IPS DF 4.7 (cell line): ENCODE measurements around the gene EIF4EBP3.

Source experiments
- DNase-seq: peaks from one replicate; pipeline ENCODE4 v3.0.0-alpha.2; 2013; ENCODE audit warnings: low spot score; ENCODE audit errors: extremely low read depth

Gene EIF4EBP3

DNA sequence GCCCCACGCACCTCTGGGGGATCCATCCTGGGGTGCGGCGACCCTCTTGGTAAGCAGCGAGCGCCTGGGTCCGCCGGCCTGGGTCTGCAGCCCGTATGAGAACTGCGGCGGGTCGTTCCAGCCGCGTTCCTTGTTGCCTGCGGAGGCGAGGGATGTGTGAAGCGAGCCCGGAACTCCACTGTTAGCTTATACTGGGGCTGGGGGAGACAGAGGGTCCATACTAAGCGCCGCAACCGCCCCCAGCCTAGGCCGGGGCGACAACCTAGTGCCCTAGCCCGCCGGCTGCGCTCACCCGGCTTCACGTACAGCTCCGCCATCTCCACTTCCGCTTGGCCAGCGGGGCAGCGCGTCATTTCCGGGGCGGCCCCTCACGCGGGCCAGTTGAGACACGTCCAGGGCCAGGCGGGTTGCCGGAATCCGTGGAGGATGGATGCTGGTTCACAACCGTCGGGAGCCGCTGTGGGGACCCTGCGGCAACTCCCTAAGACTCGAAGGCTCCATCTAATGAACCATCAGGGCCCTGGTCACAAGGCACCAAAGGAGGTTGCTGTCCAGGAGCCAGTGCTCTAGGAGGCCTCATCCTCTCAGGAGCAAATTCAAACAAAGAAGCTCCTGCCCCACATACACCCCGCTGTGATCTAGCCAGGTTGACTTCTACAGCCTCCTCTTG is 9.8 kb downstream of the EIF4EBP3 start, which contains the start of gene SRA1:
Gene SRA1 (minus strand): TSS at position 338 of the 670 bp plus-strand sequence. CDS start 21 bp downstream, at position 317.
- no peak for DNase-seq

DNA sequence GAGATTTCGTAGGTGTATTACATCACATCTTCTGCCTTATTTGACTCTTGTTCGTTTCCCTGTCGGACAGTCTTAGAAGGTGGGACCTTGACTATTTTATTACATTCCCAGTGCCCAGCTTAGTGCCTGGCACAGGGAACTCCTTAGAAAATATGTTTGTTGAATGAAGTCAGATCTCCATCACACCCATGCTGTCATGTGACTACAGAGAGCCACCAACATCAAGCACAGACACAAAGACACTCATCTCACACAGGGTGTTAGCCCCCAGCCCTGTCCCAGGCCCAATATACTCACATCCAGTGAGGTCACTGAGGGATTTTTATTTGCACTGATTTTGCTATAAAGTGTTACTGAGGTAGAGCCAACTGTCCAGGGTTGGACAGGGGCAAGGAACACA is 10.5 kb downstream of the EIF4EBP3 start:
- no peak for DNase-seq

DNA sequence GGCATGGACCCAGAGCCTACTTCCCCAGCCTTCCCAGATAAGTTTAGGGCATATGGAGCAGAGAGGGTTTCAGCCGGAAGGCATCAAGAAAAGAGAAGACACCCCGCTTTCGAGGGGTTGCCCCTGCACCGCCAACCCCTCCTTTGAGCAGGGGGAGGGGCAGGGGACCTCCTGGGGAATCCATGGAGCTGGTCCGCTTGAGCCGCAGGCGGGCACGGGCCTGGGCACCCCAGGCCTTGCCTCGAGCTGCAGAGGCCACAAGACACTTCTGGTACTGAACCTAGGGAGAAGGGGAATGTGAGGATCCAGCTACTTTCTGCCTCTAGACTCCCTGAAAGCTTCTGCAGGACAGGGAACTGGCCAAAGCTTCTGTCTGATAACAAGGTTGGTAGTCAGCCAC is 11.1 kb downstream of the EIF4EBP3 start:
- DNase-seq, result no peak

DNA sequence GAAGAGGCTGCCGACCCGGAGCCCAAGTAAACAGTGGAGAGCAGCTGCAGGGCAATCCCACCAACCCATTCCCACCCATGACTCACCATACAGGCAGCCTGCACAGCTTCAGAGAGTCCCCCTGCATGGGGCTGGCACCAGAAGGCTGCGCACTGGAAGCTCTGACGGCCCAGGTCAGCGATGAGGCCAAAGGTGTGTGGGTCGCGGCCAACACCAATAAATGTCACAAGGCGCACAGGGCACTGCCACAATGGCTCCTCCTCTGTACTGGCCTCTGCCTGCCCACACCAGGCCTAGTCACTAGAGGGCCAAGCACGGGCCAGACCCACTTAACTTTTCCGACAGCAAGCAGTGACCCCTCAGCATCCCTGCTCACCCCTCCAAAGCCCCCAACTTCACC is 12.8 kb downstream of the EIF4EBP3 start:
- DNase-seq, result no peak

DNA sequence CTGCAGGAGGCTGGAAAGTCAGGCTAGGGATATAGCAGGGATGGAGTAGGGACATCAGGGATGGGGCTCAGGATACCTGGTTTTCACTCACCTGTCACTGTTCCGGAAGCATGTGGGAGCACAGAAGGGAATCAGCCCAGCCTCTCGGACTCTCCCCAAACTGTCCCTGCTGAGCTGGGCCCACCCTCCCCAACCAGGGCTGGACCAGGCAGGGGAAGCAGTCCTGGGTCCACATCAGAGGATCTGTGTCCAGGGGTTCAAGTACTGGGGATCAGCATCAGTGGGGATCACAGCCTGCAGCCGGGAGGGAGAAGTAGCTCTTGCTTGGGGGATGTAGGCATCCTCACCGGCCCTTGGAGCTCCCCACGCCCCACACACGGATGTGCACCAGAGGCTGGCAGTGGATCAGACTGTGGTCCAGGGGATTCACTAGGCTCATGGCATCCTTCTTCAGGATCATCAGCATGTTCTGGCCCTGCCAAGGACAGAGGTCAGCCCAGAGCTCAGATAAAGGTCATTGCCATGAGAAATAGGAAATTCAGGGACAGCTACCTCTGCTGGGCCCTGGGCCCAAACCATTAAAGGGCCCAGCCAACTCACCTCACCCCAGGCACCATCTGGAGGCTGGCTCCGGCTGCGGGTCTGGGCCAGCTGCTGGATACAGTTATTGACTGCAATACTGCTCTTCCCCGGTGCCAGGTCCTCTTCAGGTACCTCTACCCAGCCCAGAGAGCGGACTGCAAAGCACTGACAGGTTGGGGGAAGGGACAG is 14.5 kb downstream of the EIF4EBP3 start:
- DNase-seq, result no peak

DNA sequence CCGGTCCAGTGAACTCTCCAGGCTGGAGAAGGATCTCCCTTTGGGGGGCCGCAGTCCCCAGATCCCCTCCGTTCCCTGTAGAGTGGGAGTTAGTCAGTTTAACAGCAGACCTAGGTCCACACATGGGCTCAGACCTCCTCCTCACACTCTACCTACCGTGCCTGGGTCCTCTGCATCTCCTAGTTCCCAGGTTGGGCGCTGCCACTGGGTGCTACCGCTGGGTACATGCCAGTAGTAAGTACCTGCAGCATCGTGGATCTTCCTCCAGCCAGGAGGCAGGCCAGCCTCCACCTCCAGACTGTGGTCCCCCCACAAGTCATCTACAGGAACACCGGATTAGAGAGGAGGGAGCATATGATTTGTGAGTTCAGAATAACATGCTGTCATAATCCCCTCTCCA is 16.1 kb downstream of the EIF4EBP3 start:
- no peak for DNase-seq

DNA sequence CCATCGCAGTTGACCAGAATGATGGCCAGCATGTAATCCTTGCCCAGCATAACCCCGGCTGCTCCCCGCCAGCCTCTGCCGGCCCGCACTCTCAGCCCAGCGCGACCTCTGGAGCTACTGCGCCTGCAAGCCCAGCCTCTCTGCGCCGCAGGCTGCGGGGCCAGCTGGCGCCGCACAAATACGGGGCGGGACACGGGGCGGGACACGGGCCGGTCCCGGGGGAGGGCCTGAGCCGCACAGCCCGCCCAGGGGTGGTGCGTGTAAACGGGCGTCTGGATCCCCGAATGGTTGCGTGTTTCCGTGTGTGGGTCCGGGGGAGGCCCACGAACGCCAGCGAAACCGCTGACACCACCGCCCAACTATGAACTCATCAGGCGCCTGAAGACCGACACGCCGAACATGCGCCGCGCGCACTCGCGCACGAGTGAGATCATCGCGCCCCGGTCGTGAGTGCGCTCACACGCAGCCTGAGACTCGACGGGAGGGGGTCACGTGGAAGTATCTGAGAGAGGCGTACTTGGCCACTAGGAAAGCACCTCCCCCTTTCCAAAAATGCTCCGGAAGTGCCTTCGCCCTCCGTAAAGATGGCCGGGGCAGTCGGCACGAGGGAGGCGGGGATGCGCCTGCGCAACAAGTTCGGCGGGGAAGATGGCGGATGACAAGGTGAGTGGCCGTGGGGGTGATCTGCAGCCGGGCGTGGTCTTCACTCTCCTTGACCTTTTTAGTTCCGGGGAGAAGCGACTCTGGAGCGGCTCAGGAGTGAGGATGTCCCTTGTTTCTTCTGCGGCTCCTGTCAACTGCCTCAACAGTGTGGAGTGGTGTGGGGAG is 16.9 kb downstream of the EIF4EBP3 start, which contains the start of the genes APBB3 and SLC35A4:
Gene APBB3 (minus strand): TSS at position 403 of the 828 bp plus-strand sequence. CDS start 353 bp downstream, at position 50.
Gene SLC35A4 (plus strand): TSS at position 633 of the 828 bp plus-strand sequence. CDS start 2,342 bp downstream, outside the sequence.
- peak; percentile 93 for DNase-seq

DNA sequence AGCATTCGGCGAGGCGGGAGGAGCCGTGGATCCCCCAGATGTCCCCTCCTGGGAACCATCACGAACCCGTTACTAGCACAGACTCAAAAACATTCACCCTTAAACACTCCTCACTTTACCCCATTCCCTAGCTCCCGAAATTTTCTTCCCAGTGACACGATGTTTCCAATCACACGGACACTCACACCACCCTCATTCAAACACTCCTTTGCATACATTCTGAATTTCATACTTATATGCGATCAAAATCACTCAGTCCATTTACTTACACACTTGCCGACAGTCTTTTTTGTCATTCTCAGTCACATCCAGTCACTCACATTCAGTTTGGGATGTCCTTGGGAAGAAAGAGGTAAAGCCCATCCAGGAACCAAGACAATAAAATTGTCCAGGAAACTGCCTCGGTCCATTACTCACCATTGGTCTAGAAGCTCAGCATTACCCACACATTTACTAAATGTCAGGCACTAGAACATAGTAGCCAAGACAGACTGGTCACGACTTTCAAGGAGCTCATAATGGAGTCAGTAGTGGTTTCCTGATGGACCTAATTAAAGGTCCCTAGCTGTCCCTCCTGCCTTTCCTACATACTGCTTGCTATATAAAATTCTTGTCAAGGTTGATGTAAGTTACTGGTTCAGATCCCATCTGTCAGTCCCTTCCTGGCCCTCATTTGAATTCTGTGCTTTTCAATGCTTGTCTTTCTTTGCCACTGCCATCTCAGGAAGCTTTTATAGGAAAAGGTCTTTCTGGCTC is 17.7 kb downstream of the EIF4EBP3 start:
- no peak for DNase-seq

DNA sequence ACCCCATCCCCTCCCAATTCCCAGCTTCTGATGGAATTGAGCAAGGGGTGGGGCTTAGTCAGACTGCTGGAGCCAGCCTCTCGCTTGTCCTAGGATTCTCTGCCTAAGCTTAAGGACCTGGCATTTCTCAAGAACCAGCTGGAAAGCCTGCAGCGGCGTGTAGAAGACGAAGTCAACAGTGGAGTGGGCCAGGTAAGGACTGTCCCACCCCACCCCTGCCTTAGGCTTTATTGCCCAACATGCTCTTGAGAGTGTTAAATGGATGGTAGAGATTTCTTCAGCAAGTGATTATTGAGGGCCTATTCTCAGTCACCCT is 18.3 kb downstream of the EIF4EBP3 start:
- no peak for DNase-seq

DNA sequence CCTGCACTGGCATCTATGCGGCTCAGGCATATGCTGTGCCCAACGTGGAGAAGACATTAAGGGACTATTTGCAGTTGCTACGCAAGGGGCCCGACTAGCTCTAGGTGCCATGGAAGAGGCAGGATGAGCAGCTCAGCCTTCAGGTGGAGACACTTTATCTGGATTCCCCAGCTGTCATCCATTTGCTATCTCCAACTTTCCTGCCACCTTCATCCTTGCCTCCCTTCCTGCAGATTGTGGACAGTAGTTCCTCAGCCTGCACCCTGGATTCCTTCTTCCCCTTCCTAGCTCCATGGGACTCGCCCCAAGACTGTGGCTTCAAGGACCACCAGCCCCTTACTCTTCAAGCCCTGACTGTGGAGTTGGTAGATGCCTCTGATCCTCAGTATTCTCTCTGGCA is 19.2 kb downstream of the EIF4EBP3 start:
- no peak for DNase-seq

DNA sequence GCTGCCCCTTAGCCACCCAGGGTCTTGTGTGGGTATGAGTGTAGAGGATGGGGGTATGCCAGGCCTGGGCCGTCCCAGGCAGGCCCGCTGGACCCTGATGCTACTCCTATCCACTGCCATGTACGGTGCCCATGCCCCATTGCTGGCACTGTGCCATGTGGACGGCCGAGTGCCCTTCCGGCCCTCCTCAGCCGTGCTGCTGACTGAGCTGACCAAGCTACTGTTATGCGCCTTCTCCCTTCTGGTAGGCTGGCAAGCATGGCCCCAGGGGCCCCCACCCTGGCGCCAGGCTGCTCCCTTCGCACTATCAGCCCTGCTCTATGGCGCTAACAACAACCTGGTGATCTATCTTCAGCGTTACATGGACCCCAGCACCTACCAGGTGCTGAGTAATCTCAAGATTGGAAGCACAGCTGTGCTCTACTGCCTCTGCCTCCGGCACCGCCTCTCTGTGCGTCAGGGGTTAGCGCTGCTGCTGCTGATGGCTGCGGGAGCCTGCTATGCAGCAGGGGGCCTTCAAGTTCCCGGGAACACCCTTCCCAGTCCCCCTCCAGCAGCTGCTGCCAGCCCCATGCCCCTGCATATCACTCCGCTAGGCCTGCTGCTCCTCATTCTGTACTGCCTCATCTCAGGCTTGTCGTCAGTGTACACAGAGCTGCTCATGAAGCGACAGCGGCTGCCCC is 19.8 kb downstream of the EIF4EBP3 start:
- DNase-seq, result no peak

DNA sequence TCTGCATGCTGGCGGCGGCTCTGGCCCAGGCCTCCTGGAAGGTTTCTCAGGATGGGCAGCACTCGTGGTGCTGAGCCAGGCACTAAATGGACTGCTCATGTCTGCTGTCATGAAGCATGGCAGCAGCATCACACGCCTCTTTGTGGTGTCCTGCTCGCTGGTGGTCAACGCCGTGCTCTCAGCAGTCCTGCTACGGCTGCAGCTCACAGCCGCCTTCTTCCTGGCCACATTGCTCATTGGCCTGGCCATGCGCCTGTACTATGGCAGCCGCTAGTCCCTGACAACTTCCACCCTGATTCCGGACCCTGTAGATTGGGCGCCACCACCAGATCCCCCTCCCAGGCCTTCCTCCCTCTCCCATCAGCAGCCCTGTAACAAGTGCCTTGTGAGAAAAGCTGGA is 20.4 kb downstream of the EIF4EBP3 start:
- no peak for DNase-seq

DNA sequence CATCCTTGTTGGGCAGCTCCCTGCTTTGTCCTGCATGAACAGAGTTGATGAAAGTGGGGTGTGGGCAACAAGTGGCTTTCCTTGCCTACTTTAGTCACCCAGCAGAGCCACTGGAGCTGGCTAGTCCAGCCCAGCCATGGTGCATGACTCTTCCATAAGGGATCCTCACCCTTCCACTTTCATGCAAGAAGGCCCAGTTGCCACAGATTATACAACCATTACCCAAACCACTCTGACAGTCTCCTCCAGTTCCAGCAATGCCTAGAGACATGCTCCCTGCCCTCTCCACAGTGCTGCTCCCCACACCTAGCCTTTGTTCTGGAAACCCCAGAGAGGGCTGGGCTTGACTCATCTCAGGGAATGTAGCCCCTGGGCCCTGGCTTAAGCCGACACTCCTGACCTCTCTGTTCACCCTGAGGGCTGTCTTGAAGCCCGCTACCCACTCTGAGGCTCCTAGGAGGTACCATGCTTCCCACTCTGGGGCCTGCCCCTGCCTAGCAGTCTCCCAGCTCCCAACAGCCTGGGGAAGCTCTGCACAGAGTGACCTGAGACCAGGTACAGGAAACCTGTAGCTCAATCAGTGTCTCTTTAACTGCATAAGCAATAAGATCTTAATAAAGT is 21.1 kb downstream of the EIF4EBP3 start:
- no peak for DNase-seq

DNA sequence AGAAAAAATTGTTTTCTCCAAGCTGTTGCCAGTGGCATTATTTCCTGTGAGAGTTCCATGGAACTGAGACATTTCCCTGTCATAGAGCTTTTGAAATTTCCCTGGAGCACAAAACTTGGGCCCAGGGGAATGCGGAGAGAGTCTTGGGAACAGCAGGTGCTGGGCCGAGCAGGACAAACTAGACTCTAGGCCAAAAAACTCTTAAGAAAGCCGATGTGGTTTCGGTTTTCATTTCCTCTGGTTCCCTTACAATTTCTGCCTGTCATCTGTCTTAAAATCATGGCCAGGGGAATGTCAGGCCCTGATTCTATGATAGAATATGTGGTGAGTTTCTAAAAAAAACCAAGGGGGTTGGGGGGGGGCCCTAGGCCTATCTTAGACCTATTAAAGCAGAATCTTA is 21.7 kb downstream of the EIF4EBP3 start:
- DNase-seq, result no peak

DNA sequence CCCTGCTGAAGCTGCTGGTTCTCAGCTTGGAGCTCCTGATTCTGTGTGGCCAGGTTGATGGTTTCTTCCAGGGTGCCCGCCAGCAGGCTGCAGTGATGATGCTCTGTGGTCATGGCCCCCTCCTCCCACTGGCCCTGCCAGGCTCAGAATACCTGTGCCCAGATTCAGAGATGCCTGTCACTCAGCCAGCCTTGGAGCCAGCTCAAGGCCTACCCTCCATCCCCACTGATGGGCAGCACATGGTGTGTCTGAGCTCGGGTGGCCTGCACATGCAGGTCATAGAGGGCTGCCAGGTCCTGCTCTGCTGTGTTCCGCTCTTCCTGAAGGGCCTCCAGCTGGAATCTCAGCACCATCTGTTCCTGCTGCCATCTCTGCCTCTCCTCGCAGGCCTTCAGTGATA is 22.6 kb downstream of the EIF4EBP3 start:
- DNase-seq, result no peak

DNA sequence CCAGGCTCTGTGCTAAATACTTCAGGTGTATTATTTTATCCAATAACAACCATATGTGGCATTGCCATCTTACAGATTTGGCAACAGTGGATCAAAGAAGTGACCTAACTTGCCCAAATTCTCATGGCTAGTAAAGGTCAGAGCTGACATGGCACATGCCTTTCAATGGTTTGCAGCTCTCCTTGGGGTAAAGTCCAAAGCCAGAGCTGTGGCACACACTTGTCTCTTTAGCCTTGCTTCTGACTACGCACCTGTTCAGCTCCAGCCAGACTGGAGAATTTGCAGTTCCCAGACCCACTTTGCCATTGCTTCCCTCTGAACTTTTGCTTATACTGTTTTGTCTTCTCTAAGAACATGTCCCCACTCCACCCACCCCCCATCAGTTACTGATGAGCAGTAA is 23.0 kb downstream of the EIF4EBP3 start:
- DNase-seq, result no peak

DNA sequence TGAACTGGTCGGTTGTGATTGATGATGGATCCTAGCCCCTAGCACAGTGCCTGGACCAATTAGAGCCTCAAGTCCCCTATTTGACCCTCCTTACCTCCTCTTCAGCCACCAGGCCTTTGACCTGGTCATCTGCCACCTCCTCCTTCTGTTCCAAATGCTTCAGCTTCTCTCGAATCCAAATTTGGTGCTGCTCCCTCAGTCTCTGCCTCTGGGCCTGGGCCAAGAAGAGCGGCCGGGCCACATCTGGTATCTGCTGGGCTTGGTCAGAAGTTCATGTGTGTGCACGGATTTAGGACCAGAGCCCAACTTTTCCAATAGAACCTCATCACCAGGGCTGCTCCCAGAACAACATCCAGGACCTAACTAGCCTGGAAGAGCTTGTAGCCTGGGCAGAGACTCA is 23.6 kb downstream of the EIF4EBP3 start:
- no peak for DNase-seq

DNA sequence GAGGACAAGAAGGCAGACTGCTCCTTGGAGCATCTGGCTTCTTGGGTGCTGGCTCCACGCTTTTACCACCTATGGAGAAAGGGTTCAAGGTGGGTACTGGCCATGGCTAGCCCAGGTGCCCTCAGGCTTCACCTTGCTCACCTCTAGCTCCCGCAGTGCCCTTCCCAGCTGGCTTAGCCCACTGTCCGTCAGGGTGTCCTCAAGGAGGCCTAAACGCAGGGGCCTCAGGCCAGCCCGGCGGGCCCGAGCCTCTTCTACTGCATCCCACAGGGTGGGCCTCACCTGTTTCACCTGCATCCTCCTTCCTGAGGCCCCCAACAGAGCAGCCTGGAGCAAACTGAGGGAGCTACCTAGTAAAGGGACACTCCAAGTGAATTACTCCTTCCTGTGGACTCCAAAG is 26.2 kb downstream of the EIF4EBP3 start:
- no peak for DNase-seq

DNA sequence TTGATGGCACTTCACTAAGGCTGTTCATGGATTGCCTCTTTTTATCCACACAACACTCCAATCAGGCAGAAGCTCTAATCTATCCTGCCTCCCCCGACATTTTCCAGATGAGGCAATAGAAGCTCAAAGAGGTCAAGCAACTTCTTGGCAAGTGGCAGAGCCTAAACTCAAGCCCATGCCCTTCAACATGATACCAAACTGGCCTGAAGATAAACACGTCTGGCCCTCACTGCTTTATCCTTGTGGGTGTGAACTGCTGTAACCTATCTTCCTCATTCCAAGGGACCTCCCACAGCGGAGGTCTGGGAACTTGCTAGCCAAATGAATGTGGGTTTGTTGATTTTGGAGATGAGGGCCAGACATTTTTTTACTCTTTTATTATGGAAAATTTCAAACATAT is 26.7 kb downstream of the EIF4EBP3 start:
- no peak for DNase-seq

DNA sequence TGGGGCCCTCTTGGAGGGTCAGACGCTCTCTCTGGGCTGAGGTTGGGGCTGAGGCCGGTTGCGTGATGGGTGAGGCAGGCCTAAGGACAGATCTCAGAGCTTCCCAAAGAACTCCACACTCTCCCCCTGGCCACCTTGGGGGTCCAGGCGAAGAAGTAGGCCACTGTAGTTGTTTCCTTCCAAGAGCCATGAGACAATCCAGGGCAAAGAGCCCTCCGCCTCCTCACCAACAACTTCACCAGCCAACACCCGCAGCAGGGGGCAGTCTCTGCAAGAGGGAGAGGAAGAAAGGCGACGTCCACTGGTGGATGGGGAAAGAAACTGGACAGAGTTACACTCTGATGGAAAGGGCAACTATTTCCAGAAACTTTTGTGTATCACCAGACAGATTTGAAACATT is 27.8 kb downstream of the EIF4EBP3 start:
- DNase-seq, result no peak
